Urothelium cell line (cell line): Measurements from ENCODE around the gene HMGN1.
A peak's percentile ranks its signal among the peaks of the same experiment; 100 is the strongest.
"Not testable (repeated sequence)": the region's sequence is repeated elsewhere in the genome, so short reads cannot be mapped to it uniquely, and the experiment has no call there.

Source experiments
- DNase-seq: peaks from one replicate; pipeline ENCODE4 v3.0.0; 2011; ENCODE audit warnings: low spot score, mixed read lengths
- FAIRE-seq: peaks from 2 replicates; lab custom pipeline; 2011; peaks lifted over from hg19 to GRCh38; lab: Jason Lieb, UNC

Gene HMGN1

GRCh38 chr21:39348355-39349210 lies at the start of gene HMGN1:
HMGN1 (minus strand) TSS chr21:39349088; CDS start chr21:39348917, 171 bp downstream.
- DNase-seq, result peak; percentile 46
- FAIRE-seq, result no peak

GRCh38 chr21:39397646-39398385 lies 48.9 kb upstream of the HMGN1 start:
- DNase-seq, result no peak
- no peak for FAIRE-seq

- no peak for FAIRE-seq
- no peak for DNase-seq
Measured at GRCh38 chr21:39392981-39393380, 44.1 kb upstream of the HMGN1 start.

- FAIRE-seq (no peak), DNase-seq (no peak)
Measured at GRCh38 chr21:39390212-39390765, 41.4 kb upstream of the HMGN1 start.

GRCh38 chr21:39388811-39389155 lies 39.9 kb upstream of the HMGN1 start:
- no peak for DNase-seq
- no peak for FAIRE-seq

- no peak for FAIRE-seq
Measured at GRCh38 chr21:39388038-39388810, 39.3 kb upstream of the HMGN1 start.

GRCh38 chr21:39387461-39388037 lies 38.7 kb upstream of the HMGN1 start:
- no peak for FAIRE-seq
- peak; percentile 76 for DNase-seq

More at GRCh38 chr21:39388038-39388810, 39.3 kb upstream of the HMGN1 start:
- peak; percentile 58 for DNase-seq

- DNase-seq (no peak), FAIRE-seq (no peak)
Measured at GRCh38 chr21:39386899-39387298, 38.0 kb upstream of the HMGN1 start.

- DNase-seq (no peak), FAIRE-seq (no peak)
Measured at GRCh38 chr21:39386194-39386593, 37.3 kb upstream of the HMGN1 start.

- DNase-seq (no peak), FAIRE-seq (no peak)
Measured at GRCh38 chr21:39385299-39386145, 36.6 kb upstream of the HMGN1 start.

GRCh38 chr21:39384674-39385298 lies 35.9 kb upstream of the HMGN1 start:
- FAIRE-seq, result no peak
- no peak for DNase-seq

- FAIRE-seq, result not testable (repeated sequence)
Measured at GRCh38 chr21:39382096-39382495, 33.2 kb upstream of the HMGN1 start.

GRCh38 chr21:39381009-39381408 lies 32.1 kb upstream of the HMGN1 start:
- no peak for DNase-seq
- no peak for FAIRE-seq

More at GRCh38 chr21:39382096-39382495, 33.2 kb upstream of the HMGN1 start:
- not testable (repeated sequence) for DNase-seq

- DNase-seq, result peak; percentile 73
- no peak for FAIRE-seq
Measured at GRCh38 chr21:39379986-39380891, 31.4 kb upstream of the HMGN1 start.

- DNase-seq (no peak), FAIRE-seq (no peak)
Measured at GRCh38 chr21:39377444-39378050, 28.7 kb upstream of the HMGN1 start.

GRCh38 chr21:39375446-39375845 lies 26.6 kb upstream of the HMGN1 start:
- FAIRE-seq, result no peak
- no peak for DNase-seq

GRCh38 chr21:39374046-39374445 lies 25.2 kb upstream of the HMGN1 start:
- FAIRE-seq (no peak), DNase-seq (no peak)

- FAIRE-seq, result no peak
- no peak for DNase-seq
Measured at GRCh38 chr21:39373634-39374033, 24.7 kb upstream of the HMGN1 start.
